Measurements from ENCODE around the gene CCM2L.
"Not testable (repeated sequence)": the region's sequence is repeated elsewhere in the genome, so short reads cannot be mapped to it uniquely, and the experiment has no call there.

The CCM2L gene

GRCh38 chr20:32028647-32029372 is 18.6 kb downstream of the CCM2L start:
- H3K4me3 ChIP-seq (ENCODE audit: low read depth, low read length): no peak overlapping the region
- no peak for TF ChIP-seq CTCF (IDR thresholded peaks at IDR 0.05; ENCODE audit: low read depth, low read length)

DNA sequence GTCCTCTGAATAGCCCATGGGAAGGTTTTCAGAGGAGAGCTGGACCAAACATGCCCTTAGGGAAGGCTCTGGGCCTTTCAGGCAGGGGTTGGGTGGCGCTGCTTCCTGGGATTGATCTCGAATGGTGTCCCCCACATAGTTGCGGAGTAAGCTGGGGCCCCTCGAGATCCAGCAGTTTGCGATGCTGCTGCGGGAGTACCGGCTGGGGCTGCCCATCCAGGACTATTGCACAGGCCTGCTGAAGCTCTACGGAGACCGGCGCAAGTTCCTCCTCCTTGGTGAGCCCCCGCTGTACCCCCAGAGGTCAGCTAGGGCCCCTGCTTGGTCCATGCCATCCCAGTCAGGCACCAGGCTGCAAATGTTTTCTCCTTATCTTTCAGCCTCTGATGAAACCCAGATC is 19.3 kb downstream of the CCM2L start:
- TF ChIP-seq CTCF (IDR thresholded peaks at IDR 0.05; ENCODE audit: low read depth, low read length): no peak
- no peak overlapping the region for H3K4me3 ChIP-seq (ENCODE audit: low read depth, low read length)

DNA sequence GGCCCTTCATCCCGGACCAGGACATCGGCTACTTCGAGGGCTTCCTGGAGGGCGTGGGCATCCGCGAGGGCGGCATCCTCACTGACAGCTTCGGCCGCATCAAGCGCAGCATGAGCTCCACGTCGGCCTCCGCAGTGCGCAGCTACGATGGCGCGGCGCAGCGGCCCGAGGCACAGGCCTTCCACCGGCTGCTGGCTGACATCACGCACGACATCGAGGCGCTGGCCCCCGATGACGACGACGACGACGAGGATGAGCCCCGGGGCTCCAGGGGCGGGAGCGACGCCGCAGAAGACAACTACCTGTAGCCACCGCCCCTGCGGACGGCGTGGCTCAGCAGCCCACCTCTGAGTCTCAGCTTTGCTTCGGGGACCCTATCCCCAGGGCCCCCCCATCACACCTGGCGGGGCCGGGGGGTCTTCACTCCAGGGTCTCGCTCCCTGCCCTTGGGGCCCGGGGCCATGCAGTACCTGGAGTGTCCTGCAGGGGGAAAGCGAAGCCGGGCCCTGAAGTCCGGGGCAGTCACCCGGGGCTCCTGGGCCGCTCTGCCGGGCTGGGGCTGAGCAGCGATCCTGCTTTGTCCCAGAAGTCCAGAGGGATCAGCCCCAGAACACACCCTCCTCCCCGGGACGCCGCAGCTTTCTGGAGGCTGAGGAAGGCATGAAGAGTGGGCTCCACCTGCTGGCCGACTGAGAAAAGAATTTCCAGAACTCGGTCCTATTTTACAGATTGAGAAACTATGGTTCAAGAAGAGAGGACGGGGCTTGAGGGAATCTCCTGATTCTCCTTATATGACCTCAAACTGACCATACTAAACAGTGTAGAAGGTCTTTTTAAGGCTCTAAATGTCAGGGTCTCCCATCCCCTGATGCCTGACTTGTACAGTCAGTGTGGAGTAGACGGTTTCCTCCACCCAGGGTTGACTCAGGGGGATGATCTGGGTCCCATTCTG is 21.0 kb downstream of the CCM2L start:
- TF ChIP-seq CTCF (IDR thresholded peaks at IDR 0.05; ENCODE audit: low read depth, low read length): peak; percentile 99
- H3K4me3 ChIP-seq (ENCODE audit: low read depth, low read length): 0 out of 2 replicates have a peak overlapping the region, but pooled peaks have one; percentile 20

GRCh38 chr20:32033316-32033715 is 23.1 kb downstream of the CCM2L start:
- TF ChIP-seq CTCF (IDR thresholded peaks at IDR 0.05; ENCODE audit: low read depth, low read length): no peak

GRCh38 chr20:32033721-32034120 is 23.5 kb downstream of the CCM2L start:
- H3K4me3 ChIP-seq (ENCODE audit: low read depth, low read length): not testable (repeated sequence)

More at GRCh38 chr20:32033316-32033715, 23.1 kb downstream of the CCM2L start:
- H3K4me3 ChIP-seq (ENCODE audit: low read depth, low read length): no peak overlapping the region

DNA sequence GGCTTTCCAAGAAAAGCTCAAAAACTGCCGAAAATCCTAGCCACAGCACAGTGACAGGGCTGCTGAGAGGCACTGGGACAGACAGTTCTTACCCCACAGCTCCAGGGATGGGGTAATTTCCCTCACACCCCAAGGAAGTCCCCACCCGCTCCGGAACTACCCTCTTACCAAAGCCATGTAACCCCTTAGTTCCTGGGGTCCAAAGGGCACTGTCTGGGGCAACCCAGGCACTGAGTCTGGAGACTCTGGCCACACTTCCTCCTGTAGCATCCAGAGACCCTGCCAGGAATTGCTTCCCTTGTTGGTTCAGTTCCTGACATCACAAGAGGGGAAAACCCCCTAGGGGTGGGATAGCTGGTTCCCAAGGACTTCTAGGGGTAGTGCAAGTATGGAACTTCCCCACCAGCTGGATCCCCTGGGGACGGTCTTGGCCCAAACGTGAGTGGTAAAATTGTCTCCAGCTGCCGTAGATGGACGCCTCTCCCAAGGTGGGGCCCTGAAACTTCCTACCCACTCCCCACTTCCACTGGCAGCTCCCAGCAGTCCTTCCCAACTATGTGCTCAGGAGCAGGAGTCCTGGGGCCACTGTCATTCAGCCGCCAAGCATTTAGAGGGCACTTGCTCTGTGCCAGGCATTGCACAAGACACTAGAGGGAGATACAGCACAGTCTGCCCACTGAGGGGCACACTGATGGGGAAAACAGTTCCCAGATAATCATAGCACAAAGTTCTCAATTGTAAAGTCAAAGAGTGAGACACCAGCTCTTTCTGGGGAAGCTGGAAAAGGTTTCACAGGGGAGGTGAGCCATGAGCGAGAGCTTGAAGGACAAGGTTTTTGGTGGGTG is 24.6 kb downstream of the CCM2L start:
- TF ChIP-seq CTCF (IDR thresholded peaks at IDR 0.05; ENCODE audit: low read depth, low read length): peak; percentile 20; the same call in 1 of the 2 replicates
- H3K4me3 ChIP-seq (ENCODE audit: low read depth, low read length): no peak overlapping the region

DNA sequence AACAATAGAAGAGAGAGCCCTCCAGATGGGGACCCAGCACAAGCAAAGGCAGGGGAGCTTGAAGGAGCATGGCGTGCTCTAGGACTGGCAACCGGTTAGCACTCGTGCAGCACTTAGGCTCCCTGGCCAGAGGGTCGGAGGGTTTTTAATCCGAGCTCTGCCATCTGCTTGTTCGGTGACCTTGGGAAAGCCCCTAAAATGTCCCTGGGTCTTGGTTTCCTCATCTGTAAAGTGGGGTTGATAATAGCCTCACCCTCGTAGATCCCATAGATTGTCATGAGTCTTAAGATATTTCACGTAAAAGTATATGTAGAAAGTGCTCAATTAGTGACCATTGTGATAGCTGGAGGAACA is 25.2 kb downstream of the CCM2L start:
- TF ChIP-seq CTCF (IDR thresholded peaks at IDR 0.05; ENCODE audit: low read depth, low read length): no peak
- H3K4me3 ChIP-seq (ENCODE audit: low read depth, low read length): no peak overlapping the region

Measured in WI38 (cell line).